T-cell (primary cell): Measurements from ENCODE around the gene MBD3L2B. TPM values are rescaled to one million over a fixed set of nuclear protein-coding genes. Genes with fewer than 3 reads are reported as not detected.
"Not testable (repeated sequence)": the region's sequence is repeated elsewhere in the genome, so short reads cannot be mapped to it uniquely, and the experiment has no call there.

ENCODE experiments used
- ATAC-seq, 4 experiments: fragments of 200-7000 bp in 3 of 4; fragments of 150-1000 bp in 1 of 4; cut with Tn5 transposase; replicated peaks in 1 of 4; 1 replicate in 3 of 4; 2 replicates in 1 of 4; pipeline ENCODE4 v1.10.0; 2021; ENCODE audit warnings: moderate library complexity in 3 of 4, mild to moderate bottlenecking in 2 of 4, moderate number of reproducible peaks in 1 of 4
- CTCF ChIA-PET, 2 donors: fragments of 300-600 bp; sonication (Branson Sonifier 250); formaldehyde crosslinking; loops; one replicate each; lab custom pipeline; 2022; ENCODE audit warnings: antibody characterized with exemption in 2 of 2; lab: Charles Lee
- POLR2A ChIA-PET, 2 donors: fragments of 300-600 bp; sonication (Branson Sonifier 250); formaldehyde crosslinking; loops; one replicate each; lab custom pipeline; 2022; ENCODE audit warnings: antibody characterized with exemption in 2 of 2; lab: Charles Lee
- DNase-seq, 35 experiments: peaks; one replicate each; pipeline versions ENCODE4 v3.0.0 to v3.0.0-alpha.2; 2013 to 2023
- H3K27ac ChIP-seq: one replicate; pipeline ENCODE4 v1.5.1; 2013; ENCODE audit warnings: low read length
- H3K27me3 ChIP-seq, 2 experiments: replicated peaks in 1 of 2; 1 replicate in 1 of 2; 2 replicates in 1 of 2; pipeline versions ENCODE4 v1.6.1 to v1.7.0; 2013; ENCODE audit warnings: low read length in 1 of 2, mixed read lengths in 1 of 2; ENCODE audit not compliant: control insufficient read depth in 2 of 2, insufficient read depth in 2 of 2; ENCODE audit errors: extremely low read depth in 1 of 2
- H3K36me3 ChIP-seq, 2 donors: 1 replicate in 1 of 2; 2 replicates in 1 of 2; pipeline versions ENCODE4 v1.6.1 to v1.7.0; 2013; ENCODE audit warnings: low read length in 1 of 2; ENCODE audit not compliant: control insufficient read depth in 2 of 2, insufficient read depth in 1 of 2; ENCODE audit errors: extremely low read depth in 1 of 2
- H3K4me1 ChIP-seq, 2 experiments: 1 replicate in 1 of 2; 2 replicates in 1 of 2; pipeline versions ENCODE4 v1.6.1 to v1.7.0; 2013; ENCODE audit warnings: low read length in 2 of 2, mixed read lengths in 1 of 2; ENCODE audit not compliant: insufficient read depth in 2 of 2, control insufficient read depth in 1 of 2; ENCODE audit errors: extremely low read depth in 1 of 2
- H3K4me3 ChIP-seq, 2 donors: 1 replicate in 1 of 2; 2 replicates in 1 of 2; pipeline versions ENCODE4 v1.5.1 to v1.7.0; 2013; ENCODE audit warnings: mild to moderate bottlenecking in 2 of 2, low read length in 1 of 2, moderate library complexity in 1 of 2; ENCODE audit not compliant: control insufficient read depth in 1 of 2; ENCODE audit errors: extremely low read depth in 1 of 2
- H3K9me3 ChIP-seq: 2 replicates; pipeline ENCODE4 v1.7.0; 2013
- H3K27ac Mint-ChIP-seq, 2 donors: one replicate each; pipeline ENCODE4 v1.8.0; 2020 to 2021; ENCODE audit warnings: mild to moderate bottlenecking in 2 of 2, mixed read lengths in 2 of 2
- H3K27me3 Mint-ChIP-seq, 2 donors: one replicate each; pipeline ENCODE4 v1.8.0; 2021 to 2022; ENCODE audit warnings: mixed read lengths in 2 of 2
- H3K36me3 Mint-ChIP-seq: one replicate; pipeline ENCODE4 v1.8.0; 2021; ENCODE audit warnings: mixed read lengths
- H3K4me1 Mint-ChIP-seq, 3 donors: one replicate each; pipeline ENCODE4 v1.8.0; 2020 to 2022; ENCODE audit warnings: mixed read lengths in 3 of 3, mild to moderate bottlenecking in 1 of 3
- H3K4me3 Mint-ChIP-seq, 3 donors: one replicate each; pipeline ENCODE4 v1.8.0; 2020 to 2022; ENCODE audit warnings: mild to moderate bottlenecking in 3 of 3, mixed read lengths in 3 of 3, moderate library complexity in 3 of 3
- H3K9me3 Mint-ChIP-seq, 3 donors: one replicate each; pipeline ENCODE4 v1.8.0; 2020 to 2022; ENCODE audit warnings: mixed read lengths in 3 of 3
- WGBS: methylation state at CpG from one replicate; pipeline ENCODE4 v1.1.5; 2013; ENCODE audit warnings: missing lambda C conversion rate; ENCODE audit not compliant: insufficient coverage; 5-methylcytosine and 5-hydroxymethylcytosine counted together
- total RNA-seq, 35 experiments: library from RNA in 6 of 35; stranded (reverse) in 6 of 35; fragments of 120-200 nt in 1 of 35; gene quantifications; one replicate each; pipeline versions ENCODE4 v1.2.1 to v1.2.4 and lab custom pipeline; 2013 to 2026

The MBD3L2B gene
- total RNA-seq, 5 donors from 2014 or later (not counting 1 experiment from before 2014, with no cell fraction given) = not detected

GRCh38 chr19:7054635-7055368, 33.6 kb upstream of the MBD3L2B start:
- no CpG with 5 or more reads among the region's 14 CpGs for WGBS
- ATAC-seq, CTCF ChIA-PET: not testable (repeated sequence)

GRCh38 chr19:7052896-7053295, 31.7 kb upstream of the MBD3L2B start:
- H3K27me3 ChIP-seq, H3K9me3 ChIP-seq, H3K4me1 Mint-ChIP-seq, H3K27ac ChIP-seq, H3K27ac Mint-ChIP-seq, ATAC-seq, H3K4me3 ChIP-seq, H3K9me3 Mint-ChIP-seq, CTCF ChIA-PET, POLR2A ChIA-PET, H3K4me3 Mint-ChIP-seq, H3K4me1 ChIP-seq, DNase-seq, H3K27me3 Mint-ChIP-seq, H3K36me3 ChIP-seq, H3K36me3 Mint-ChIP-seq: not testable (repeated sequence)
- WGBS = no CpG with 5 or more reads among the region's 7 CpGs

More at GRCh38 chr19:7054635-7055368, 33.6 kb upstream of the MBD3L2B start:
- H3K9me3 Mint-ChIP-seq, H3K36me3 Mint-ChIP-seq, H3K4me3 ChIP-seq, H3K9me3 ChIP-seq, H3K27ac Mint-ChIP-seq, H3K27me3 Mint-ChIP-seq, H3K27me3 ChIP-seq, H3K4me3 Mint-ChIP-seq, H3K36me3 ChIP-seq, H3K4me1 ChIP-seq, H3K4me1 Mint-ChIP-seq, POLR2A ChIA-PET, H3K27ac ChIP-seq, DNase-seq: not testable (repeated sequence)

GRCh38 chr19:7051421-7051820, 30.2 kb upstream of the MBD3L2B start:
- ATAC-seq, H3K27ac Mint-ChIP-seq: not testable (repeated sequence)

GRCh38 chr19:7049021-7049420, 27.8 kb upstream of the MBD3L2B start, which contains the start of gene MBD3L2:
TSS of gene MBD3L2 (plus strand) at chr19:7049321. CDS start at chr19:7049374, 53 bp downstream.
- H3K27me3 ChIP-seq, ATAC-seq, H3K4me1 ChIP-seq, H3K36me3 Mint-ChIP-seq, H3K9me3 Mint-ChIP-seq, H3K36me3 ChIP-seq, H3K27ac ChIP-seq, H3K4me1 Mint-ChIP-seq, H3K4me3 Mint-ChIP-seq, H3K27ac Mint-ChIP-seq, H3K27me3 Mint-ChIP-seq, H3K4me3 ChIP-seq, DNase-seq, POLR2A ChIA-PET, CTCF ChIA-PET, H3K9me3 ChIP-seq: not testable (repeated sequence)
- no CpG with 5 or more reads among the region's 7 CpGs for whole genome bisulfite sequencing

More at GRCh38 chr19:7051421-7051820, 30.2 kb upstream of the MBD3L2B start:
- H3K9me3 Mint-ChIP-seq, H3K4me3 ChIP-seq, H3K4me1 Mint-ChIP-seq, H3K36me3 Mint-ChIP-seq, H3K27ac ChIP-seq, H3K27me3 ChIP-seq, H3K4me1 ChIP-seq, H3K4me3 Mint-ChIP-seq, DNase-seq, H3K36me3 ChIP-seq, POLR2A ChIA-PET, H3K27me3 Mint-ChIP-seq, H3K9me3 ChIP-seq, CTCF ChIA-PET: not testable (repeated sequence)
- no CpG with 5 or more reads among the region's 5 CpGs for WGBS

- H3K27ac Mint-ChIP-seq, H3K27me3 Mint-ChIP-seq, CTCF ChIA-PET, H3K9me3 ChIP-seq, H3K9me3 Mint-ChIP-seq, H3K27ac ChIP-seq, H3K36me3 Mint-ChIP-seq, POLR2A ChIA-PET, H3K4me1 Mint-ChIP-seq, H3K4me3 Mint-ChIP-seq, H3K4me3 ChIP-seq, H3K36me3 ChIP-seq, ATAC-seq, H3K27me3 ChIP-seq, DNase-seq, H3K4me1 ChIP-seq: not testable (repeated sequence)
- WGBS = no CpG with 5 or more reads among the region's 2 CpGs
Observed at GRCh38 chr19:7041563-7041962, 20.3 kb upstream of the MBD3L2B start.

- H3K27ac ChIP-seq, H3K4me1 ChIP-seq, H3K27me3 ChIP-seq, H3K4me3 Mint-ChIP-seq, H3K9me3 ChIP-seq, H3K4me1 Mint-ChIP-seq, H3K27me3 Mint-ChIP-seq, CTCF ChIA-PET, H3K36me3 ChIP-seq, H3K9me3 Mint-ChIP-seq, DNase-seq, H3K27ac Mint-ChIP-seq, H3K4me3 ChIP-seq, ATAC-seq, H3K36me3 Mint-ChIP-seq, POLR2A ChIA-PET: not testable (repeated sequence)
- WGBS = no CpG with 5 or more reads among the region's 9 CpGs
Observed at GRCh38 chr19:7040079-7040478, 18.8 kb upstream of the MBD3L2B start, which contains the start of gene MBD3L4. TSS of gene MBD3L4 (minus strand) at chr19:7040179. CDS start at chr19:7040144, 35 bp downstream.
